Tibial artery (tissue), 4 donors: ENCODE results near the gene RBBP4.

Experiments used
- DNase-seq, 2 donors: peaks; one replicate each; pipeline ENCODE4 v3.0.0-alpha.2; 2019
- H3K27ac ChIP-seq, 2 donors: fragments of 200-600 bp; sonication (generic) in 1 of 2; 1 replicate in 1 of 2; 2 replicates in 1 of 2; pipeline ENCODE4 v1.5.1; 2018 to 2019; ENCODE audit warnings: mild to moderate bottlenecking in 1 of 2
- H3K27me3 ChIP-seq, 2 donors: fragments of 200-600 bp; sonication (generic) in 1 of 2; one replicate each; pipeline versions ENCODE4 v1.5.1 to v1.6.0; 2016 to 2019
- H3K36me3 ChIP-seq, 3 donors: fragments of 200-600 bp; sonication (generic) in 2 of 3; one replicate each; pipeline ENCODE4 v1.5.1; 2016 to 2019; ENCODE audit warnings: mild to moderate bottlenecking in 2 of 3
- H3K4me1 ChIP-seq, 4 donors: fragments of 200-600 bp; sonication (generic) in 2 of 4; 1 replicate in 3 of 4; 2 replicates in 1 of 4; pipeline ENCODE4 v1.5.1; 2016 to 2019
- H3K4me3 ChIP-seq, 2 donors: fragments of 200-600 bp; sonication (generic) in 1 of 2; 1 replicate in 1 of 2; 2 replicates in 1 of 2; pipeline ENCODE4 v1.5.1; 2018 to 2019; ENCODE audit warnings: mild to moderate bottlenecking in 2 of 2
- H3K9me3 ChIP-seq, 3 donors: fragments of 200-600 bp; sonication (generic) in 1 of 3; one replicate each; pipeline ENCODE4 v1.5.1; 2016 to 2019
- intact Hi-C: fragments of 100-400 bp; cut with DNase I; formaldehyde crosslinking; loops from one replicate; pipeline ENCODE4 v1.15.0; 2023; ENCODE audit warnings: low total_unique reads
- TF ChIP-seq, protein P1 (sequence below), 2 experiments: fragments of 200-600 bp in 1 of 2; fragments of 450-650 bp in 1 of 2; IDR thresholded peaks; one replicate each; pipeline ENCODE4 v1.5.1; 2017 to 2019; ENCODE audit warnings: antibody characterized with exemption in 2 of 2, mild to moderate bottlenecking in 1 of 2, moderate library complexity in 1 of 2

The RBBP4 gene

GRCh38 chr1:32681509-32681908 lies 30.5 kb downstream of the RBBP4 start:
- Histone ChIP-seq H3K4me1 (peaks cover 0 to 17% (median 0%) of the 10 kb centered on the region in 4 donors), H3K9me3 (no peaks in the 10 kb centered on the region), H3K27ac (no peak overlapping the region), H3K4me3 (no peak overlapping the region), H3K36me3 (peaks cover 46 to 86% (median 71%) of the 10 kb centered on the region in 3 donors), H3K27me3 (no peaks in the 10 kb centered on the region)
- no peak for DNase-seq
- intact Hi-C loops = no loop called here
- TF ChIP-seq, protein P1, sequence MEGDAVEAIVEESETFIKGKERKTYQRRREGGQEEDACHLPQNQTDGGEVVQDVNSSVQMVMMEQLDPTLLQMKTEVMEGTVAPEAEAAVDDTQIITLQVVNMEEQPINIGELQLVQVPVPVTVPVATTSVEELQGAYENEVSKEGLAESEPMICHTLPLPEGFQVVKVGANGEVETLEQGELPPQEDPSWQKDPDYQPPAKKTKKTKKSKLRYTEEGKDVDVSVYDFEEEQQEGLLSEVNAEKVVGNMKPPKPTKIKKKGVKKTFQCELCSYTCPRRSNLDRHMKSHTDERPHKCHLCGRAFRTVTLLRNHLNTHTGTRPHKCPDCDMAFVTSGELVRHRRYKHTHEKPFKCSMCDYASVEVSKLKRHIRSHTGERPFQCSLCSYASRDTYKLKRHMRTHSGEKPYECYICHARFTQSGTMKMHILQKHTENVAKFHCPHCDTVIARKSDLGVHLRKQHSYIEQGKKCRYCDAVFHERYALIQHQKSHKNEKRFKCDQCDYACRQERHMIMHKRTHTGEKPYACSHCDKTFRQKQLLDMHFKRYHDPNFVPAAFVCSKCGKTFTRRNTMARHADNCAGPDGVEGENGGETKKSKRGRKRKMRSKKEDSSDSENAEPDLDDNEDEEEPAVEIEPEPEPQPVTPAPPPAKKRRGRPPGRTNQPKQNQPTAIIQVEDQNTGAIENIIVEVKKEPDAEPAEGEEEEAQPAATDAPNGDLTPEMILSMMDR (IDR thresholded peaks at IDR 0.05) = no peak

DNA sequence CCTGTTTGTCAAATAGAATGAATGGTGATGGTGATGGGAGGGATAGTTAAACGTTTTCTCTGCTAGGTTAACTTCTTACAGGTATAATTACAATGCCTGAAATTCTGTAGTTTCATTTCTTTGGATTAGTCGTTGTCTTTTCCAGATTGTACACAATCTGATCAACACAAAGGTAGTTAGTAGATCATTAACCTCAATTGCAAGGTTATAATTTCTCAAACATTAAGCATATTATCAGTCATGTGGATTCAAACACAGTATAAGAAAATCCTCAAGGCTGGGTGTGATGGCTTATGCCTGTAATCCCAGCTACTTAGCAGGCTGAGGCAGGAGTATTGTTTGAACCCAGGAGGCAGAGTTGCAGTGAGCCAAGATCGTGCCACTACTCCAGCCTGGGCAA lies 31.0 kb downstream of the RBBP4 start:
- Histone ChIP-seq H3K27me3 (no peaks in the 10 kb centered on the region), H3K27ac (no peak overlapping the region), H3K36me3 (peaks cover 42 to 86% (median 66%) of the 10 kb centered on the region in 3 donors), H3K4me3 (no peak overlapping the region), H3K4me1 (peaks cover 0 to 17% (median 0%) of the 10 kb centered on the region in 4 donors), H3K9me3 (no peaks in the 10 kb centered on the region)
- intact Hi-C loops = no loop called here
- DNase-seq = no peak
- TF ChIP-seq, protein P1 (IDR thresholded peaks at IDR 0.05) = no peak

DNA sequence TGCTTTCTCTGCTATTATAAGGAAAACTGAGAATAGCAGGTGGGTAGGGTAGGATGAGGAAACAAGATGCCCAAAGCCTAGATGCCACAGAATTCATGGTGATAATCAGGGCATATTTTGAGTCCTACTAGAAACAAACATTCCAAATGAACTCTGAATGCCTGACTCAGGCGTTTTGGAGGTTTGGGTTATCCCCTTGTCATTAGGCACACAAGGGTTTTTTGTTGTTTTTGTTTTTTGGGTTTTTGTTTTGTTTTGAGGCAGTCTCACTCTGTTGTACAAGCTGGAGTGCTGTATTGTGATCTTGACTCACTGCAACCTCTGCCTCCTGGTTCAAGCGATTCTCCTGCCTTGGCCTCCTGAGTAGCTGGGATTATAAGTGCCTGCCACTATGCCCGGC lies 32.4 kb downstream of the RBBP4 start:
- Histone ChIP-seq H3K27ac (peak overlapping the region in 1 of 2 donors; percentile 9), H3K4me1 (peaks cover 0 to 17% (median 0%) of the 10 kb centered on the region in 4 donors), H3K36me3 (peaks cover 37 to 79% (median 55%) of the 10 kb centered on the region in 3 donors), H3K4me3 (no peak overlapping the region), H3K9me3 (no peaks in the 10 kb centered on the region), H3K27me3 (no peaks in the 10 kb centered on the region)
- intact Hi-C loops = no loop called here
- DNase-seq = no peak
- TF ChIP-seq, protein P1 (IDR thresholded peaks at IDR 0.05) = no peak

GRCh38 chr1:32684167-32684811 lies 33.3 kb downstream of the RBBP4 start:
- Histone ChIP-seq H3K27me3 (no peaks in the 10 kb centered on the region), H3K27ac (peak overlapping the region in 1 of 2 donors; percentile 9), H3K9me3 (no peaks in the 10 kb centered on the region), H3K36me3 (peaks cover 37 to 70% (median 47%) of the 10 kb centered on the region in 3 donors), H3K4me1 (peaks cover 0 to 17% (median 0%) of the 10 kb centered on the region in 4 donors), H3K4me3 (no peak overlapping the region)
- DNase-seq = peak; percentile 47 to 59
- TF ChIP-seq, protein P1 (IDR thresholded peaks at IDR 0.05) = no peak
- intact Hi-C loops = no loop called here

- Histone ChIP-seq H3K27me3 (no peaks in the 10 kb centered on the region), H3K27ac (no peak overlapping the region), H3K4me3 (no peak overlapping the region), H3K9me3 (no peaks in the 10 kb centered on the region), H3K36me3 (peaks cover 35 to 64% (median 37%) of the 10 kb centered on the region in 3 donors), H3K4me1 (peaks cover 0 to 17% (median 0%) of the 10 kb centered on the region in 4 donors)
- DNase-seq = no peak
- intact Hi-C loops = no loop called here
- TF ChIP-seq, protein P1 (IDR thresholded peaks at IDR 0.05) = no peak
Observed at GRCh38 chr1:32685498-32685897, 34.5 kb downstream of the RBBP4 start.
